ENCODE measurements around the gene MKLN1.

MKLN1 gene

DNA sequence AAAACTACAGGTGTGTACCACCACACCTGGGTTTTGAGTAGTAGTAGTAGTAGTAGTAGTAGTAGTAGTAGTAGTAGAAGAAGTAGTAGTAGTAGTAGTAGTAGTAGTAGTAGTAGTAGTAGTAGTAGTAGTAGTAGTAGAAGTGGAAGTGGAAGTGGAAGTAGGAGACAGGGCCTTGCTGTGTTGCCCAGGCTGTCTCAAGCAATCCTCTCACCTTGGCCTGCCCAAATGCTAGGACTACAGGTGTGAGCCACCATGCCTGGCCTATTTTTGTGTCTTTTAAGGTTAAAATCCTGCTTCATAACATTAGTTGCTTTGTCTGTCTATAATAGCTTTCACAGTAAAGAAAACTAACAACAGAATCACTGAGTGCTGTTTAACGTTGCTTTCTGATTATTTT lies 117.0 kb downstream of the MKLN1 start:
- TF ChIP-seq, protein P1, sequence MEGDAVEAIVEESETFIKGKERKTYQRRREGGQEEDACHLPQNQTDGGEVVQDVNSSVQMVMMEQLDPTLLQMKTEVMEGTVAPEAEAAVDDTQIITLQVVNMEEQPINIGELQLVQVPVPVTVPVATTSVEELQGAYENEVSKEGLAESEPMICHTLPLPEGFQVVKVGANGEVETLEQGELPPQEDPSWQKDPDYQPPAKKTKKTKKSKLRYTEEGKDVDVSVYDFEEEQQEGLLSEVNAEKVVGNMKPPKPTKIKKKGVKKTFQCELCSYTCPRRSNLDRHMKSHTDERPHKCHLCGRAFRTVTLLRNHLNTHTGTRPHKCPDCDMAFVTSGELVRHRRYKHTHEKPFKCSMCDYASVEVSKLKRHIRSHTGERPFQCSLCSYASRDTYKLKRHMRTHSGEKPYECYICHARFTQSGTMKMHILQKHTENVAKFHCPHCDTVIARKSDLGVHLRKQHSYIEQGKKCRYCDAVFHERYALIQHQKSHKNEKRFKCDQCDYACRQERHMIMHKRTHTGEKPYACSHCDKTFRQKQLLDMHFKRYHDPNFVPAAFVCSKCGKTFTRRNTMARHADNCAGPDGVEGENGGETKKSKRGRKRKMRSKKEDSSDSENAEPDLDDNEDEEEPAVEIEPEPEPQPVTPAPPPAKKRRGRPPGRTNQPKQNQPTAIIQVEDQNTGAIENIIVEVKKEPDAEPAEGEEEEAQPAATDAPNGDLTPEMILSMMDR (IDR thresholded peaks at IDR 0.05; ENCODE audit: low read depth, low read length): no peak

DNA sequence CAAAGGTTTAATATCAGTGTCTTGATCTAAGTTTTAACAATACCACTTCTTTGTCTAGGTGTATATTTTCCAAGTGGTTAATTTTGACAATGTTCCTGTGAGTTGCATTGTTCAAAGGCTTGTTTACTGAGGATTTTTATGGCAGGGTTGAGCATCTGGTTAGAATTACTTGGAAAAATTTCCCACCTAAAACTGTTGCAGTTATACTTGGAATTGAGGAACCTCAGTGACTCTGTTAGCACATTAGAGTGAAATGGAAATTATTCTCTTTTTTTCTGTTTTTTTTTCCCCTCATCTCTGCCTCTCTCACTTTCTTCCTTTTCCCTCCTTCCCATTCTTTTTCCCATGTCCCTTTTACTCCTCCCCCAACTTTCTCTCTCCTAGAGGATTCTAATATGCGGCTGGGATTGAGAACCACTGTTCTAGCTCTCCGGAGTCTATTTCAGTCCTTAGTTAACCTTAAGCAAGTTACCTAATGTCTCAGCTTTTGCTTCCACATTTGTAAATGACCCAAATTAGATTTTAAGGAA lies 121.8 kb downstream of the MKLN1 start:
- no peak for DNase-seq (ENCODE audit: extremely low read depth, low read depth)
- TF ChIP-seq, protein P1 (IDR thresholded peaks at IDR 0.05; ENCODE audit: low read depth, low read length): no peak

More for the DNA sequence above, 117.0 kb downstream of the MKLN1 start:
- no peak for DNase-seq (ENCODE audit: extremely low read depth, low read depth)

DNA sequence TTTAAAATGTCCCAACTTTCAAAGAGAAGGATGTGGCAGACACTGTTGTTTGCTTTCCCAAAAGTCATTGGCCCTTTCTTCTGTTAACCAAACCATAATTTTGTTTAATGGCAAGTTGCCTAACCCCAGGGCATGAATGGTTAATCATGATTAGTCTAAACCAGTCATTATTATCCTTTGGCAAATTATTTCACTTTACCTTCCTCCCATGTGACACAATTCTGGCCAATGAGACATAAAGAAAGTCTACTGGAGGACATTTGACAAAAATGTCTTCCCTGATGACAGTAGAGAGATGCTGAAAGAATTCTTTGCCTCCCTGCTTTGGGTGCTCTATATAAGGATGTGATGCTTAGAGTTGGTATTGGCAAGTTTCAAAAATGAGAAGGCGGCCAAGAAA lies 126.8 kb downstream of the MKLN1 start:
- TF ChIP-seq, protein P1 (IDR thresholded peaks at IDR 0.05; ENCODE audit: low read depth, low read length): no peak
- DNase-seq (ENCODE audit: extremely low read depth, low read depth): no peak

DNA sequence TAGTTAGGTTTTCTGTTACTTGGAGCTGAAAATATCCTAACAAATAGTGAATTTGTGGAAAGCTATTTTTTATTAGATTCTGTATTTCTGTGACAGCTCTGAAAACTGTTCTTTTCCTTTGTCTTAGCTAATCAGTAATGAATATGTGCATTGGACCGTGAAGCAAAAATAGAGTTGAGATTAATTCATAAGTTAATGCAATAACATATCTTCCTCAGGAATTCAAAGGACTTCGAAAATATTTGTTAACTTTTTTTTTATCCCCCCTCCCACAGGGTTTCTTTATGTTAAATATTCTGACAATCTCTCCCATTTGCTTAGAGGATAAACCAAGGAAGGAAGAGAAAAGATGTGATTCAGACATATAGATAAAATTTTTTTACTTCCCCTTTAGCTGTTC lies 127.3 kb downstream of the MKLN1 start:
- TF ChIP-seq, protein P1 (IDR thresholded peaks at IDR 0.05; ENCODE audit: low read depth, low read length): no peak
- DNase-seq (ENCODE audit: extremely low read depth, low read depth): no peak

DNA sequence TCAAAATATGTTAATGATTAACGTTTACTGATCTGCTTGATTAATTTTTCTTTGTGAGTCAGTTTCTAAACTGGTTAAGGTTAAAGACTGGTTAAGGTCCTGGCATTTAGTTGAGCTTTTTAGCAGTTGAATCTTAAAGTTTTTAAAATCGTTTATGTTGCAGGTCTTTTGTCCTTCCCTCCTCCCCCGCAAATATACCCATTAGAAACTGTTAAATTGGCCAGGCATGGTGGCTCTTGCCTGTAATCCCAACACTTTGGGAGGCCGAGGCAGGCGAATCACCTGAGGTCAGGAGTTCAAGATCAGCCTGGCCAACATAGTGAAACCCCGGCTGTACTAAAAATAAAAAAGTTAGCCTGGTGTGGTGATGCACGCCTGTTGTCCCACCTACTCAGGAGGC lies 127.9 kb downstream of the MKLN1 start:
- DNase-seq (ENCODE audit: extremely low read depth, low read depth): no peak
- TF ChIP-seq, protein P1 (IDR thresholded peaks at IDR 0.05; ENCODE audit: low read depth, low read length): no peak

DNA sequence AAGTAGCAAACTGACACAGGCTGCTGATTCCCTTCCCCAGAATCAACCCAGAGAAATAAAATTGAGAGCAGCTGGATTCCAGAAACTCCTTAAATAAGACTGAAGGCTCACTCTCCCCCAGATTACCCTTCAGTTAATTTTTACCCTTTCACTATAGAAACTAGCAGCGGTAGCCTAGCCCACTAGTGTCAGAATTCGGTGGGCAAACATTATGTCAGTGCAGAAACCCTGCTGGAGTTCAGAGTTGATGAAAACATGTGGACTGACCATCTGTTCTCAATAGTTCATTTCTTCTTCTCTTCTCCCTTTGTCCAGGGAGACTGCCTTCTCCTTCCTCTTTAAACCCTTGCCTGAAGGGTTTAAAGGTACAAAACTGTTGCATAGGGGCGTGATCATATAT lies 128.7 kb downstream of the MKLN1 start:
- DNase-seq (ENCODE audit: extremely low read depth, low read depth): no peak
- TF ChIP-seq, protein P1 (IDR thresholded peaks at IDR 0.05; ENCODE audit: low read depth, low read length): no peak

DNA sequence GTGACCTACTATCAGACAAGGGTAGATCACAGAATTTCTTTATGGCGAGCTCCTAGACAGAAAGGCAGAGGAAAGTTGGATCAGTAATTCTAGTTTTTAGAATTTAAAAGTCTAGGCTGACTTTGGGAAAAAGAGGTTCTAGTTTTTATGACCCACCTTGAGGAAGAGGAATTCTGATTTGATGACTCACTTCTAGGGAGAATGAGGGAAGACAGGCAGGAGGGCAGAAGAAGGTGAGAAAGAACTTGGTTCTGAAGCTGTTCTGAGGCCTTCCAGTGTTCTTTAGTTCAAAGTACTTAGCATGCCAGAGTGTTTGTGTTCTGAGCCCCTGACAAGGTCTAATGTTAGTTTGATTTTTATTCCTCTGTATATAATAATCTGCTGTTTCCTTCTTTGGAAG lies 131.6 kb downstream of the MKLN1 start:
- TF ChIP-seq, protein P1 (IDR thresholded peaks at IDR 0.05; ENCODE audit: low read depth, low read length): no peak
- DNase-seq (ENCODE audit: extremely low read depth, low read depth): no peak
